Ovary (tissue), 3 donors: Measurements from ENCODE around the gene FLACC1.

Source experiments
- POLR2A ChIP-seq: fragments of 450-650 bp; IDR thresholded peaks from one replicate; pipeline ENCODE4 v1.6.1; 2017; ENCODE audit warnings: antibody characterized with exemption, mild to moderate bottlenecking, moderate library complexity
- TF ChIP-seq, protein P1 (sequence below), 3 donors: fragments of 450-650 bp in 2 of 3; fragments of 200-600 bp in 1 of 3; IDR thresholded peaks; one replicate each; pipeline versions ENCODE4 v1.5.1 to v1.8.0; 2016 to 2022; ENCODE audit warnings: antibody characterized with exemption in 3 of 3, mild to moderate bottlenecking in 1 of 3
- donor health status: DM: no; HTN: no; CAD: no.

DNA sequence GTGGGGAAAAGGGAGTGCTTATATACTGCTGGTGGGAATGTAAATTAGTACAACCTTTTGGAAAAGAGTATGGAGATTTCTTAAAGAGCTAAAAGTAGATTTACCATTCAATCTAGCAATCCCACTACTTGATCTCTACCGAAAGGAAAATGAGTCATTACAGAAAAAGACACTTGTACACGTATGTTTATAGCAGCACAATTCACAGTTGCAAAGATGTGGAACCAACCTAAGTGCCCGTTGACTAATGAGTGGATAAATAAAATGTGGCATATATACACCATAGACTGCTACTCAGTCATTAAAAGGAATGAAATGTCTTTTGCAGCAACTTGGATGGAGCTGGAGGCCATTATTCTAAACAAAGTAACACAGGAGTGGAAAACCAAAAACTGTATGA is 29.5 kb downstream of the FLACC1 start:
- TF ChIP-seq, protein P1, sequence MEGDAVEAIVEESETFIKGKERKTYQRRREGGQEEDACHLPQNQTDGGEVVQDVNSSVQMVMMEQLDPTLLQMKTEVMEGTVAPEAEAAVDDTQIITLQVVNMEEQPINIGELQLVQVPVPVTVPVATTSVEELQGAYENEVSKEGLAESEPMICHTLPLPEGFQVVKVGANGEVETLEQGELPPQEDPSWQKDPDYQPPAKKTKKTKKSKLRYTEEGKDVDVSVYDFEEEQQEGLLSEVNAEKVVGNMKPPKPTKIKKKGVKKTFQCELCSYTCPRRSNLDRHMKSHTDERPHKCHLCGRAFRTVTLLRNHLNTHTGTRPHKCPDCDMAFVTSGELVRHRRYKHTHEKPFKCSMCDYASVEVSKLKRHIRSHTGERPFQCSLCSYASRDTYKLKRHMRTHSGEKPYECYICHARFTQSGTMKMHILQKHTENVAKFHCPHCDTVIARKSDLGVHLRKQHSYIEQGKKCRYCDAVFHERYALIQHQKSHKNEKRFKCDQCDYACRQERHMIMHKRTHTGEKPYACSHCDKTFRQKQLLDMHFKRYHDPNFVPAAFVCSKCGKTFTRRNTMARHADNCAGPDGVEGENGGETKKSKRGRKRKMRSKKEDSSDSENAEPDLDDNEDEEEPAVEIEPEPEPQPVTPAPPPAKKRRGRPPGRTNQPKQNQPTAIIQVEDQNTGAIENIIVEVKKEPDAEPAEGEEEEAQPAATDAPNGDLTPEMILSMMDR (IDR thresholded peaks at IDR 0.05) = no peak
- no peak for TF ChIP-seq POLR2A
